ENCODE results near the gene FREM2. TPM values are rescaled to one million over a fixed set of nuclear protein-coding genes. Genes with fewer than 3 reads are reported as not detected.

The FREM2 gene
- total RNA-seq, 2 experiments from 2014 or later, result not detected

GRCh38 chr13:38803531-38803930, 116.7 kb downstream of the FREM2 start:
- ChIA-PET POLR2A (no interaction called here), CTCF (interaction anchor here (1.1 kb wide), 1 partner anchor 13 kb away, joined by 3 read pairs; no protein-coding TSS in a partner anchor)
- no peaks in the 10 kb centered on the region for H3K4me1 Mint-ChIP-seq (ENCODE audit: low read depth)

GRCh38 chr13:38804061-38804460, 117.2 kb downstream of the FREM2 start:
- TF ChIP-seq CTCF (IDR thresholded peaks at IDR 0.05), result no peak
- ChIA-PET CTCF (interaction anchor here (1.1 kb wide), 1 partner anchor 12 kb away, joined by 3 read pairs; no protein-coding TSS in a partner anchor), POLR2A (no interaction called here)
- Mint-ChIP-seq H3K4me1 (ENCODE audit: low read depth) (no peaks in the 10 kb centered on the region), H3K36me3 (ENCODE audit: low read depth) (no peaks in the 10 kb centered on the region), H3K4me3 (no peak overlapping the region), H3K9me3 (no peaks in the 10 kb centered on the region), H3K27ac (no peak overlapping the region), H3K27me3 (no peaks in the 10 kb centered on the region)
- DNase-seq (no peak), ATAC-seq (no peak)
- intact Hi-C loops (cut with micrococcal nuclease), result no loop called here

More at GRCh38 chr13:38803531-38803930, 116.7 kb downstream of the FREM2 start:
- no peaks in the 10 kb centered on the region for H3K36me3 Mint-ChIP-seq (ENCODE audit: low read depth)
- intact Hi-C loops (cut with micrococcal nuclease), result no loop called here
- no peaks in the 10 kb centered on the region for H3K27me3 Mint-ChIP-seq
- DNase-seq (no peak), ATAC-seq (no peak)
- TF ChIP-seq CTCF (IDR thresholded peaks at IDR 0.05), result no peak
- H3K4me3 Mint-ChIP-seq, result no peak overlapping the region
- no peaks in the 10 kb centered on the region for H3K9me3 Mint-ChIP-seq
- H3K27ac Mint-ChIP-seq, result no peak overlapping the region

- ChIA-PET CTCF (interaction anchor here (1.1 kb wide), 1 partner anchor 12 kb away, joined by 3 read pairs; no protein-coding TSS in a partner anchor), POLR2A (no interaction called here)
- no peak for TF ChIP-seq CTCF (IDR thresholded peaks at IDR 0.05)
- no peaks in the 10 kb centered on the region for H3K27me3 Mint-ChIP-seq
- peaks cover 4% of the 10 kb centered on the region for H3K9me3 Mint-ChIP-seq
- ATAC-seq (no peak), DNase-seq (no peak)
- H3K27ac Mint-ChIP-seq, result no peak overlapping the region
- no peak overlapping the region for H3K4me3 Mint-ChIP-seq
- H3K36me3 Mint-ChIP-seq (ENCODE audit: low read depth), result no peaks in the 10 kb centered on the region
- intact Hi-C loops (cut with micrococcal nuclease), result no loop called here
- no peaks in the 10 kb centered on the region for H3K4me1 Mint-ChIP-seq (ENCODE audit: low read depth)
These were observed 117.7 kb downstream of the FREM2 start for GRCh38 chr13:38804536-38804935.

- ChIA-PET CTCF (no interaction called here), POLR2A (no interaction called here)
- H3K36me3 Mint-ChIP-seq (ENCODE audit: low read depth), result no peaks in the 10 kb centered on the region
- no peaks in the 10 kb centered on the region for H3K4me1 Mint-ChIP-seq (ENCODE audit: low read depth)
- intact Hi-C loops (cut with micrococcal nuclease), result no loop called here
- peaks cover 2% of the 10 kb centered on the region for H3K27me3 Mint-ChIP-seq
- no peak for DNase-seq
- H3K27ac Mint-ChIP-seq, result no peak overlapping the region
- TF ChIP-seq CTCF (IDR thresholded peaks at IDR 0.05), result no peak
- H3K4me3 Mint-ChIP-seq, result no peak overlapping the region
- no peak for ATAC-seq
- peaks cover 9% of the 10 kb centered on the region for H3K9me3 Mint-ChIP-seq
These were observed 127.5 kb downstream of the FREM2 start for GRCh38 chr13:38814331-38814730.

- intact Hi-C loops (cut with micrococcal nuclease), result no loop called here
- no peak for DNase-seq
- ChIA-PET POLR2A (no interaction called here), CTCF (no interaction called here)
- no peaks in the 10 kb centered on the region for H3K4me1 Mint-ChIP-seq (ENCODE audit: low read depth)
- H3K27me3 Mint-ChIP-seq, result peaks cover 2% of the 10 kb centered on the region
- no peaks in the 10 kb centered on the region for H3K36me3 Mint-ChIP-seq (ENCODE audit: low read depth)
- ATAC-seq, result no peak
- H3K9me3 Mint-ChIP-seq, result no peaks in the 10 kb centered on the region
- no peak overlapping the region for H3K27ac Mint-ChIP-seq
- TF ChIP-seq CTCF (IDR thresholded peaks at IDR 0.05), result no peak
- H3K4me3 Mint-ChIP-seq, result no peak overlapping the region
These were observed 132.2 kb downstream of the FREM2 start for GRCh38 chr13:38819053-38819452.
